Mesenchymal stem cell (in vitro differentiated cells and primary cell): ENCODE measurements around the gene RALGPS1.

ENCODE experiments used
- DNase-seq: peaks from one replicate; pipeline ENCODE4 v3.0.0-alpha.2; 2013
- H2AFZ ChIP-seq: one replicate; pipeline ENCODE4 v1.6.1; 2013; ENCODE audit warnings: low read depth, mild to moderate bottlenecking, control low read depth, inconsistent platforms, low read length, moderate library complexity
- H2AK5ac ChIP-seq: 2 replicates; pipeline ENCODE4 v1.6.1; 2013; ENCODE audit warnings: low read length, moderate library complexity, mild to moderate bottlenecking, inconsistent platforms; ENCODE audit not compliant: severe bottlenecking
- H2BK120ac ChIP-seq: one replicate; pipeline ENCODE4 v1.6.1; 2013; ENCODE audit warnings: low read depth, mild to moderate bottlenecking, inconsistent platforms, low read length, moderate library complexity
- H2BK12ac ChIP-seq, 2 experiments: one replicate each; pipeline ENCODE4 v1.6.1; 2013; ENCODE audit warnings: inconsistent platforms in 2 of 2, low read length in 2 of 2, mild to moderate bottlenecking in 2 of 2, moderate library complexity in 2 of 2, control low read depth in 1 of 2
- H2BK15ac ChIP-seq: one replicate; pipeline ENCODE4 v1.6.1; 2013; ENCODE audit warnings: mild to moderate bottlenecking, low read depth, inconsistent platforms; ENCODE audit not compliant: poor library complexity, severe bottlenecking
- H2BK5ac ChIP-seq: 2 replicates; pipeline ENCODE4 v1.6.1; 2013; ENCODE audit warnings: low read depth, mild to moderate bottlenecking, low read length, control low read depth, inconsistent platforms; ENCODE audit not compliant: poor library complexity, severe bottlenecking
- H3K14ac ChIP-seq, 2 experiments: one replicate each; pipeline ENCODE4 v1.6.1; 2013; ENCODE audit warnings: inconsistent platforms in 2 of 2, low read length in 2 of 2, control low read depth in 1 of 2, mild to moderate bottlenecking in 1 of 2, moderate library complexity in 1 of 2
- H3K18ac ChIP-seq, 2 experiments: one replicate each; pipeline ENCODE4 v1.6.1; 2013; ENCODE audit warnings: inconsistent platforms in 2 of 2, low read length in 2 of 2, control low read depth in 1 of 2, low read depth in 1 of 2, mild to moderate bottlenecking in 1 of 2
- H3K23ac ChIP-seq, 2 experiments: one replicate each; pipeline ENCODE4 v1.6.1; 2013; ENCODE audit warnings: inconsistent platforms in 2 of 2, low read length in 2 of 2, mild to moderate bottlenecking in 2 of 2, moderate library complexity in 2 of 2, control low read depth in 1 of 2
- H3K27ac ChIP-seq: 2 replicates; pipeline ENCODE4 v1.5.1; 2013; ENCODE audit warnings: mild to moderate bottlenecking, moderate library complexity, low read length, control low read depth, inconsistent platforms; ENCODE audit not compliant: poor library complexity, severe bottlenecking
- H3K27me3 ChIP-seq, 2 experiments: 2 replicates each; pipeline versions ENCODE4 v1.6.1 to v1.7.0; 2013; ENCODE audit warnings: low read length in 2 of 2, mild to moderate bottlenecking in 2 of 2, moderate library complexity in 2 of 2, control low read depth in 1 of 2, inconsistent platforms in 1 of 2; ENCODE audit not compliant: control insufficient read depth in 1 of 2, insufficient read depth in 1 of 2
- H3K36me3 ChIP-seq, 2 experiments: 2 replicates each; pipeline versions ENCODE4 v1.6.1 to v1.7.0; 2013; ENCODE audit warnings: low read length in 2 of 2, control low read depth in 1 of 2, inconsistent platforms in 1 of 2, low read depth in 1 of 2, mild to moderate bottlenecking in 1 of 2; ENCODE audit not compliant: insufficient read depth in 2 of 2, control insufficient read depth in 1 of 2
- H3K4ac ChIP-seq, 2 experiments: one replicate each; pipeline ENCODE4 v1.6.1; 2013; ENCODE audit warnings: inconsistent platforms in 2 of 2, low read length in 2 of 2, mild to moderate bottlenecking in 2 of 2, moderate library complexity in 2 of 2, control low read depth in 1 of 2, low read depth in 1 of 2
- H3K4me1 ChIP-seq: 2 replicates; pipeline ENCODE4 v1.6.1; 2013; ENCODE audit warnings: low read depth, low read length, control low read depth; ENCODE audit not compliant: control insufficient read depth, insufficient read depth
- H3K4me2 ChIP-seq: 2 replicates; pipeline ENCODE4 v1.6.1; 2013; ENCODE audit warnings: low read length, mild to moderate bottlenecking, inconsistent platforms; ENCODE audit not compliant: poor library complexity, severe bottlenecking
- H3K4me3 ChIP-seq, 2 experiments: 2 replicates each; pipeline versions ENCODE4 v1.5.1 to v1.7.0; 2013; ENCODE audit warnings: low read length in 2 of 2, mild to moderate bottlenecking in 2 of 2, control low read depth in 1 of 2, low read depth in 1 of 2; ENCODE audit not compliant: insufficient read depth in 1 of 2
- H3K79me1 ChIP-seq: replicated peaks from 2 replicates; pipeline ENCODE4 v1.6.1; 2013; ENCODE audit warnings: mild to moderate bottlenecking, control low read depth, low read length, inconsistent platforms; ENCODE audit not compliant: poor library complexity, severe bottlenecking
- H3K9ac ChIP-seq: 2 replicates; pipeline ENCODE4 v1.7.0; 2013; ENCODE audit warnings: mild to moderate bottlenecking, low read length, moderate library complexity
- H3K9me3 ChIP-seq: 2 replicates; pipeline ENCODE4 v1.7.0; 2013; ENCODE audit warnings: mild to moderate bottlenecking, low read length; ENCODE audit not compliant: control insufficient read depth
- H4K8ac ChIP-seq: one replicate; pipeline ENCODE4 v1.6.1; 2013; ENCODE audit warnings: inconsistent platforms, mild to moderate bottlenecking, low read length, moderate library complexity
- H4K91ac ChIP-seq: one replicate; pipeline ENCODE4 v1.6.1; 2013; ENCODE audit warnings: mild to moderate bottlenecking, low read length, inconsistent platforms
- WGBS: methylation state at CpG from one replicate; pipeline ENCODE4 v1.1.7; 2013; ENCODE audit warnings: mixed read lengths; 5-methylcytosine and 5-hydroxymethylcytosine counted together

RALGPS1 gene

DNA sequence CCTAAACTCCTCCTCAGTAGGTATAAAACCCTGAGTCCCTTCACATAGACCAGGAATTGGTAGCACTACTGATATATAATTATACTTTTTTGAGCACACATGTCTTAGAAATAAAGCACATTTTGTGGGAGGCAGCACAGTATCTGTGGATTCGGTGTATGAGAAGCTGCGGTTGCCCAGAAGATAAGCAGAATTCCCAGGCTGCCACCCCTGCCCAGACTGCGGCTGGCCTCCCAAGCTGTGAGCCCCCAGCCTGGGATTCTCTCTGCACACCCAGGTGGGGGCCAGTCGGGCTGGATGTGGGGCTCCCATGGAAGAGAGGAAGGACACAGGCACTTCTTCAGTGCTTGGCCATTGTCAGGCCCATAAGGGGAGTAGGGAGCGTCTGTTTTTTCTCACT is 233.4 kb downstream of the RALGPS1 start:
- Histone ChIP-seq H3K18ac (no peak overlapping the region), H3K4me1 (peaks cover 4% of the 10 kb centered on the region), H2BK15ac (no peak overlapping the region), H4K8ac (peak overlapping the region; percentile 13), H3K14ac (no peak overlapping the region), H2BK5ac (no peak overlapping the region), H3K36me3 (no peaks in the 10 kb centered on the region), H3K23ac (no peak overlapping the region), H2BK12ac (no peak overlapping the region), H3K27ac (no peak overlapping the region), H4K91ac (no peak overlapping the region), H3K9me3 (no peaks in the 10 kb centered on the region), H2BK120ac (no peak overlapping the region), H3K79me1 (no peaks in the 10 kb centered on the region), H3K4ac (no peak overlapping the region), H2AFZ (no peak overlapping the region), H3K9ac (no peak overlapping the region), H3K27me3 (peaks cover 0 to 17% of the 10 kb centered on the region in 2 experiments), H3K4me3 (no peak overlapping the region), H3K4me2 (no peak overlapping the region), H2AK5ac (no peak overlapping the region)
- no peak for DNase-seq
- WGBS = 89% methylated on average over 5 of the region's 5 CpGs

GRCh38 chr9:127149010-127149409 is 234.4 kb downstream of the RALGPS1 start:
- Histone ChIP-seq H3K9me3 (no peaks in the 10 kb centered on the region), H3K36me3 (no peaks in the 10 kb centered on the region), H4K91ac (no peak overlapping the region), H3K4me3 (no peak overlapping the region), H3K18ac (no peak overlapping the region), H2BK120ac (no peak overlapping the region), H3K27ac (no peak overlapping the region), H4K8ac (no peak overlapping the region), H3K79me1 (no peaks in the 10 kb centered on the region), H2BK5ac (no peak overlapping the region), H2BK12ac (no peak overlapping the region), H3K27me3 (peaks cover 0 to 17% of the 10 kb centered on the region in 2 experiments), H2AK5ac (no peak overlapping the region), H3K14ac (no peak overlapping the region), H3K23ac (no peak overlapping the region), H3K9ac (no peak overlapping the region), H3K4ac (no peak overlapping the region), H3K4me2 (no peak overlapping the region), H3K4me1 (peaks cover 4% of the 10 kb centered on the region), H2AFZ (no peak overlapping the region), H2BK15ac (no peak overlapping the region)
- DNase-seq = no peak
- WGBS = over 99% methylated on average over 7 of the region's 7 CpGs

DNA sequence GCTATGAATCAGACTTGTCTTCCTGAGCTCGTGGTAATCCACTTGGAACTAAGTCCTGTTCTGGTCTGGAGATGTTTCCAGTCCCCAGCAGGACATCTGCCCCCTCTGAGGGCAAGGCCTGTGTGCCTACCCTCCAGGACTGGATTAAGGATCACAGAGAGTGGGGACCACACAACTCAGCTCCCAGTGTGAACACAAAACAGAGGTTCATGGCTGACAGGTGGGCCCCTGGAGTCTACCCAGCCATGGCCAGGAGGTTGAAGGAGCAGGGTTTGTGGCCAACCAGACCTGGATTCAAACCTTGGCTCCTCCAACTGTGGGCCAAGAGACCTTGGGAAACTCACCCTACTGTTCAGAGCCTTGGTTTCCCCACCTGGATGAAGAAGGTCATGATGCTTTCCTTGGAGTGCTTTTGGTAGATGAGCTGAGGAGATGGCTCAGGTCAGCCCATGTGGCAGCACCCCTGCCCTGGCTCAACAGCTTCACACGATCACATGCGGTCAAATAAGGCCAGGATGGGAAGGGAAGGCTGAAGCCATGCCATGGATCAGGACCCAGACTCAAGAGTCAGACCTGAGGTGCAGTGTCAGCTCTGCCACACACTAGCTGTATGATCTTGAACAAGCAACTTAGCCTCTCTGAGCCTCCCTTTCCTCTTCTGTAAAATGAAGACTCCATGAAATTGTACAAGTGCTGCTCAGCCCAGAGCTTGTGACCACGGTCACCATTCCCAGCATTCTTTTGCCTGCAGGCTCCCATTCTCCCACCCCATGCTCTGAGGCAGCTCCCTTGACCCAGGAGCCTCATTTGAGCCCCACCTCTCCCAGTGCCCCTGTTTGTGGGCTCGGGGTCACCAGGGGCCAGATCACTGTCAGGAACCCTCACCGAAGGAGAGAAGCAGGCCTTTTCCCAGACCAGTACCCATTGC is 235.1 kb downstream of the RALGPS1 start:
- Histone ChIP-seq H2AFZ (no peak overlapping the region), H3K9me3 (no peaks in the 10 kb centered on the region), H3K27ac (no peak overlapping the region), H4K91ac (no peak overlapping the region), H3K36me3 (no peaks in the 10 kb centered on the region), H3K14ac (no peak overlapping the region), H2BK120ac (no peak overlapping the region), H3K4ac (no peak overlapping the region), H2BK15ac (no peak overlapping the region), H3K4me2 (no peak overlapping the region), H2BK5ac (no peak overlapping the region), H3K79me1 (no peaks in the 10 kb centered on the region), H3K9ac (no peak overlapping the region), H3K4me3 (no peak overlapping the region), H4K8ac (no peak overlapping the region), H2AK5ac (no peak overlapping the region), H2BK12ac (no peak overlapping the region), H3K18ac (peak overlapping the region in 1 of 2 experiments; percentile 32), H3K4me1 (peaks cover 4% of the 10 kb centered on the region), H3K23ac (no peak overlapping the region), H3K27me3 (peaks cover 0 to 17% of the 10 kb centered on the region in 2 experiments)
- no peak for DNase-seq
- WGBS = 78% methylated on average over 6 of the region's 6 CpGs

DNA sequence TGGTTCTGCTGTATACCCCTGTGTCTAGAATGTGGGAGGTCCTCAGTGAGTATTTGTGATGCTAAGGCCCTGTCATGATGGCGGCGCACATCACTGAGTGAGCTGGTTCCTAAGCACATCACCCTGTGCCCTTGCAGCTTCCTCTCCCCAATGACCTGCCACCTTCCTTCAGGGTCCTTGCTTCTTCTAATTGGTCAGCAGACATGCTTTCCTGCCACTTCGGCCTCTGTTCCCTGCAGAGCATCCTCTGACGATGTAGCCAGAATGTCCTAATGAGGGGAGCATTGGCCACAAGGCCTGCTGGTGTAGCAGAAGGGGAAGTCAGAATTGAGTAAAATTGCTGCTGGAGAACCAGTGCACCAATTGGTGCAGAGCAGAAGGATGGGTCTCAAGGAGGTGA is 238.9 kb downstream of the RALGPS1 start:
- H3K18ac ChIP-seq = peak overlapping the region in 1 of 2 experiments; percentile 28
- 88% methylated on average over 4 of the region's 4 CpGs for WGBS
- no peak overlapping the region for H3K4ac ChIP-seq
- no peak overlapping the region for H3K27ac ChIP-seq
- H2BK5ac ChIP-seq = no peak overlapping the region
- peak overlapping the region; percentile 31 for H4K91ac ChIP-seq
- no peak overlapping the region for H3K14ac ChIP-seq
- H3K4me2 ChIP-seq = no peak overlapping the region
- H3K9ac ChIP-seq = no peak overlapping the region
- H3K36me3 ChIP-seq = no peaks in the 10 kb centered on the region
- H2AFZ ChIP-seq = no peak overlapping the region
- H3K4me3 ChIP-seq = no peak overlapping the region
- H3K9me3 ChIP-seq = no peaks in the 10 kb centered on the region
- H2AK5ac ChIP-seq = no peak overlapping the region
- no peak overlapping the region for H2BK15ac ChIP-seq
- H3K79me1 ChIP-seq = no peaks in the 10 kb centered on the region
- peaks cover 4% of the 10 kb centered on the region for H3K4me1 ChIP-seq
- DNase-seq = no peak
- no peak overlapping the region for H2BK120ac ChIP-seq
- no peak overlapping the region for H3K23ac ChIP-seq
- no peak overlapping the region for H4K8ac ChIP-seq
- H2BK12ac ChIP-seq = no peak overlapping the region
- peaks cover 0 to 19% of the 10 kb centered on the region in 2 experiments for H3K27me3 ChIP-seq
